Activated CD4-positive, alpha-beta T cell treated with anti-CD3 and anti-CD28 coated beads for 36 hours (primary cell): ENCODE results near the gene AMIGO2. TPM values are rescaled to one million over a fixed set of nuclear protein-coding genes. Genes with fewer than 3 reads are reported as not detected.

Experiments
- total RNA-seq, 2 experiments: library from RNA; stranded (reverse); gene quantifications; one replicate each; pipeline ENCODE4 v1.2.3, GENCODE V29; 2021

AMIGO2 gene
- total RNA-seq, 2 experiments from 2014 or later, result 15.1 to 17.1 TPM

Other genes with a start within 250 kb of the AMIGO2 start
- gene PCED1B, start 338 bp downstream of the AMIGO2 start, total RNA-seq, result 10 to 100 TPM; 76.3 to 82.3 TPM